H9 (cell line): ENCODE results near the gene MPL. TPM values are rescaled to one million over a fixed set of nuclear protein-coding genes. Genes with fewer than 3 reads are reported as not detected.

Source experiments
- DNase-seq: peaks from one replicate; pipeline ENCODE4 v3.0.0-alpha.2; 2017
- H2AFZ ChIP-seq: one replicate; pipeline ENCODE4 v1.6.1; 2013; ENCODE audit warnings: mild to moderate bottlenecking, low read length, control low read depth, moderate library complexity
- H2AK5ac ChIP-seq: 2 replicates; pipeline ENCODE4 v1.6.1; 2013; ENCODE audit warnings: low read length, control low read depth, mixed read lengths; ENCODE audit not compliant: insufficient read length
- H2BK120ac ChIP-seq: one replicate; pipeline ENCODE4 v1.6.1; 2013; ENCODE audit warnings: low read depth, mild to moderate bottlenecking, low read length, control low read depth, inconsistent platforms; ENCODE audit not compliant: poor library complexity, severe bottlenecking
- H2BK12ac ChIP-seq: 2 replicates; pipeline ENCODE4 v1.6.1; 2013; ENCODE audit warnings: low read length, control low read depth, mixed read lengths, low read depth; ENCODE audit not compliant: insufficient read length
- H2BK15ac ChIP-seq: 2 replicates; pipeline ENCODE4 v1.6.1; 2013; ENCODE audit warnings: low read depth, low read length, control low read depth
- H2BK20ac ChIP-seq: one replicate; pipeline ENCODE4 v1.6.1; 2013; ENCODE audit warnings: low read depth, mild to moderate bottlenecking, low read length, control low read depth, inconsistent platforms; ENCODE audit not compliant: poor library complexity, severe bottlenecking
- H2BK5ac ChIP-seq: 2 replicates; pipeline ENCODE4 v1.6.1; 2013; ENCODE audit warnings: low read length, control low read depth, mixed read lengths; ENCODE audit not compliant: insufficient read length
- H3K14ac ChIP-seq: 2 replicates; pipeline ENCODE4 v1.6.1; 2013; ENCODE audit warnings: low read length, control low read depth; ENCODE audit not compliant: insufficient read depth
- H3K18ac ChIP-seq: 2 replicates; pipeline ENCODE4 v1.6.1; 2013; ENCODE audit warnings: low read depth, mild to moderate bottlenecking, mixed read lengths, low read length, control low read depth; ENCODE audit not compliant: insufficient read length
- H3K23ac ChIP-seq: 2 replicates; pipeline ENCODE4 v1.6.1; 2013; ENCODE audit warnings: low read length, control low read depth, mixed read lengths, low read depth; ENCODE audit not compliant: insufficient read length
- H3K23me2 ChIP-seq: 2 replicates; pipeline ENCODE4 v1.6.1; 2013; ENCODE audit warnings: low read depth, mild to moderate bottlenecking, mixed read lengths, low read length, control low read depth; ENCODE audit not compliant: insufficient read length, poor library complexity, severe bottlenecking
- H3K27ac ChIP-seq: 2 replicates; pipeline ENCODE4 v1.5.1; 2013; ENCODE audit warnings: low read length, control low read depth, mixed read lengths, low read depth; ENCODE audit not compliant: insufficient read length
- H3K27me3 ChIP-seq: 2 replicates; pipeline ENCODE4 v1.6.1; 2013; ENCODE audit warnings: low read length, control low read depth, inconsistent platforms; ENCODE audit not compliant: insufficient read depth
- H3K4ac ChIP-seq: 2 replicates; pipeline ENCODE4 v1.6.1; 2013; ENCODE audit warnings: low read depth, mild to moderate bottlenecking, control low read depth, inconsistent platforms, low read length, moderate library complexity
- H3K4me1 ChIP-seq: 2 replicates; pipeline ENCODE4 v1.6.1; 2013; ENCODE audit warnings: low read length, control low read depth, inconsistent platforms; ENCODE audit not compliant: insufficient read depth
- H3K4me2 ChIP-seq: 2 replicates; pipeline ENCODE4 v1.6.1; 2013; ENCODE audit warnings: low read length, control low read depth, mixed read lengths; ENCODE audit not compliant: insufficient read length, insufficient read depth
- H3K56ac ChIP-seq: 2 replicates; pipeline ENCODE4 v1.6.1; 2013; ENCODE audit warnings: low read depth, mild to moderate bottlenecking, mixed read lengths, low read length, control low read depth; ENCODE audit not compliant: insufficient read length
- H3K79me1 ChIP-seq: 2 replicates; pipeline ENCODE4 v1.6.1; 2013; ENCODE audit warnings: low read depth, mild to moderate bottlenecking, moderate library complexity, low read length, control low read depth, inconsistent platforms; ENCODE audit not compliant: insufficient read depth, poor library complexity, severe bottlenecking
- H3K79me2 ChIP-seq: 2 replicates; pipeline ENCODE4 v1.6.1; 2013; ENCODE audit warnings: low read length, control low read depth, inconsistent platforms; ENCODE audit not compliant: insufficient read depth
- H3K9ac ChIP-seq: 2 replicates; pipeline ENCODE4 v1.6.1; 2013; ENCODE audit warnings: low read length, control low read depth, mixed read lengths; ENCODE audit not compliant: insufficient read length; ENCODE audit errors: extremely low read depth
- H3K9me3 ChIP-seq: one replicate; pipeline ENCODE4 v1.6.1; 2013; ENCODE audit warnings: low read depth, low read length, inconsistent platforms; ENCODE audit not compliant: control insufficient read depth
- H3T11ph ChIP-seq: one replicate; pipeline ENCODE4 v1.6.1; 2013; ENCODE audit warnings: mild to moderate bottlenecking, low read length, control low read depth, inconsistent platforms
- H4K20me1 ChIP-seq: one replicate; pipeline ENCODE4 v1.6.1; 2013; ENCODE audit not compliant: control insufficient read depth, insufficient read length, insufficient read depth
- H4K5ac ChIP-seq: 2 replicates; pipeline ENCODE4 v1.6.1; 2013; ENCODE audit warnings: low read depth, mild to moderate bottlenecking, mixed read lengths, low read length, control low read depth; ENCODE audit not compliant: insufficient read length
- H4K8ac ChIP-seq: replicated peaks from 2 replicates; pipeline ENCODE4 v1.6.1; 2013; ENCODE audit warnings: low read length, control low read depth, mixed read lengths, low read depth; ENCODE audit not compliant: insufficient read length
- H4K91ac ChIP-seq: 2 replicates; pipeline ENCODE4 v1.6.1; 2013; ENCODE audit warnings: low read depth, mild to moderate bottlenecking, moderate library complexity, mixed read lengths, low read length, control low read depth; ENCODE audit not compliant: insufficient read length
- H3K27ac Mint-ChIP-seq, 3 experiments: 2 replicates in 2 of 3; 3 replicates in 1 of 3; pipeline ENCODE4 v1.8.0; 2020 to 2021; ENCODE audit warnings: mixed read lengths in 3 of 3, mild to moderate bottlenecking in 1 of 3, moderate library complexity in 1 of 3
- H3K27me3 Mint-ChIP-seq: 2 replicates; pipeline ENCODE4 v1.8.0; 2021; ENCODE audit warnings: low read depth, mild to moderate bottlenecking, moderate library complexity, mixed read lengths
- H3K36me3 Mint-ChIP-seq, 3 experiments: 2 replicates in 2 of 3; 3 replicates in 1 of 3; pipeline ENCODE4 v1.8.0; 2020 to 2021; ENCODE audit warnings: low read depth in 3 of 3, mixed read lengths in 3 of 3; ENCODE audit not compliant: insufficient read depth in 1 of 3
- H3K4me1 Mint-ChIP-seq, 2 experiments: 2 replicates each; pipeline ENCODE4 v1.8.0; 2020; ENCODE audit warnings: mixed read lengths in 2 of 2
- H3K4me3 Mint-ChIP-seq, 2 experiments: 2 replicates in 1 of 2; 3 replicates in 1 of 2; pipeline ENCODE4 v1.8.0; 2020 to 2021; ENCODE audit warnings: mild to moderate bottlenecking in 2 of 2, mixed read lengths in 2 of 2, moderate library complexity in 1 of 2
- H3K9me3 Mint-ChIP-seq, 2 experiments: 2 replicates in 1 of 2; 3 replicates in 1 of 2; pipeline ENCODE4 v1.8.0; 2020; ENCODE audit warnings: mild to moderate bottlenecking in 2 of 2, mixed read lengths in 2 of 2, moderate library complexity in 1 of 2
- CTCF ChIP-seq: fragments of 200-600 bp; sonication (generic); conservative IDR thresholded peaks from 3 replicates; pipeline ENCODE4 v1.8.0; 2021; ENCODE audit warnings: antibody characterized with exemption, mild to moderate bottlenecking
- WGBS: extraction: QIAGEN DNeasy Blood & Tissue Kit; methylation state at CpG from one replicate; pipeline ENCODE4 v1.1.7; 2013; ENCODE audit warnings: missing lambda C conversion rate, low lambda C conversion rate, mixed read lengths; ENCODE audit not compliant: insufficient read length; ENCODE audit errors: extremely low coverage; 5-methylcytosine and 5-hydroxymethylcytosine counted together
- total RNA-seq: library from RNA; stranded (reverse); gene quantifications from 2 replicates; pipeline ENCODE4 v1.2.1, GENCODE V29; 2021

The MPL gene
- total RNA-seq, 1 experiment from 2014 or later: not detected

GRCh38 chr1:43306688-43307457, 30.7 kb upstream of the MPL start:
- no peak overlapping the region for H3K23ac ChIP-seq
- H2BK5ac ChIP-seq: no peak overlapping the region
- H4K8ac ChIP-seq: no peak overlapping the region
- H4K5ac ChIP-seq: no peak overlapping the region
- H3K9ac ChIP-seq: no peak overlapping the region
- Mint-ChIP-seq H3K27me3 (peaks cover 19% of the 10 kb centered on the region), H3K36me3 (no peaks in the 10 kb centered on the region; a peak in 1 of 7 replicates), H3K9me3 (no peaks in the 10 kb centered on the region), H3K27ac (no peak overlapping the region), H3K4me3 (no peak overlapping the region), H3K4me1 (peaks cover 14% of the 10 kb centered on the region in 2 experiments; a peak in 3 of 4 replicates)
- no peak overlapping the region for H4K91ac ChIP-seq
- no peak overlapping the region for H2AFZ ChIP-seq
- H3T11ph ChIP-seq: no peak overlapping the region
- H3K56ac ChIP-seq: no peak overlapping the region
- TF ChIP-seq CTCF: no peak
- no peaks in the 10 kb centered on the region for H3K79me1 ChIP-seq
- no peaks in the 10 kb centered on the region for H3K27me3 ChIP-seq
- no CpG with 5 or more reads among the region's 17 CpGs for WGBS
- H3K4me2 ChIP-seq: no peak overlapping the region
- no peaks in the 10 kb centered on the region for H3K4me1 ChIP-seq
- no peak overlapping the region for H2BK15ac ChIP-seq
- no peaks in the 10 kb centered on the region for H4K20me1 ChIP-seq
- H3K23me2 ChIP-seq: no peaks in the 10 kb centered on the region
- H3K27ac ChIP-seq: no peak overlapping the region
- no peak for DNase-seq
- H2AK5ac ChIP-seq: no peak overlapping the region
- no peaks in the 10 kb centered on the region for H3K9me3 ChIP-seq
- no peak overlapping the region for H2BK20ac ChIP-seq
- H3K18ac ChIP-seq: no peak overlapping the region
- no peaks in the 10 kb centered on the region for H3K79me2 ChIP-seq
- no peak overlapping the region for H2BK120ac ChIP-seq
- H3K4ac ChIP-seq: no peak overlapping the region
- H3K14ac ChIP-seq: no peak overlapping the region
- no peak overlapping the region for H2BK12ac ChIP-seq
